GM12874 (cell line): ENCODE data around the gene SMAGP.

Experiments used
- TF ChIP-seq, protein P1 (sequence below): IDR thresholded peaks from 2 replicates; pipeline ENCODE4 v1.5.1; 2011; ENCODE audit warnings: low read depth, mild to moderate bottlenecking, control low read depth, low read length, moderate library complexity; ENCODE audit not compliant: insufficient read depth

The SMAGP gene

DNA sequence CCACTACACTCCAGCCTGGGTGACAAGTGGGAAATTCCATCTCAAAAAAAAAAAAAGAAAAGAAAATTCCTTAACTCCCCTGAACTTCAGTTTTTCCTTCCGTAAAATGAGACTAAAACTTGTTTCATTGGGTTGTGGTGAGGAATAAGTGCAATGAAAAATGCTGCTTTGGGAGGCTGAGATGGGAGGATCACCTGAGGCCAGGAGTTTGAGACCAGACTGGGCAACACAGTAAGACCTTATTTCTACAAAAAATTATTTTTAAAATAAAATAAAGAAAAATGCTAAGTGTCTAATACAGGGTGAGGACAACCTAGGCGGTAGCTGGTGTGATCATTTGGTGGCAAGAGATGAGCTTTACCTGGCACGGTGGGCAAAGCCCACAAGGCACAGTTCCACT, 6.9 kb downstream of the SMAGP start:
- TF ChIP-seq, protein P1, sequence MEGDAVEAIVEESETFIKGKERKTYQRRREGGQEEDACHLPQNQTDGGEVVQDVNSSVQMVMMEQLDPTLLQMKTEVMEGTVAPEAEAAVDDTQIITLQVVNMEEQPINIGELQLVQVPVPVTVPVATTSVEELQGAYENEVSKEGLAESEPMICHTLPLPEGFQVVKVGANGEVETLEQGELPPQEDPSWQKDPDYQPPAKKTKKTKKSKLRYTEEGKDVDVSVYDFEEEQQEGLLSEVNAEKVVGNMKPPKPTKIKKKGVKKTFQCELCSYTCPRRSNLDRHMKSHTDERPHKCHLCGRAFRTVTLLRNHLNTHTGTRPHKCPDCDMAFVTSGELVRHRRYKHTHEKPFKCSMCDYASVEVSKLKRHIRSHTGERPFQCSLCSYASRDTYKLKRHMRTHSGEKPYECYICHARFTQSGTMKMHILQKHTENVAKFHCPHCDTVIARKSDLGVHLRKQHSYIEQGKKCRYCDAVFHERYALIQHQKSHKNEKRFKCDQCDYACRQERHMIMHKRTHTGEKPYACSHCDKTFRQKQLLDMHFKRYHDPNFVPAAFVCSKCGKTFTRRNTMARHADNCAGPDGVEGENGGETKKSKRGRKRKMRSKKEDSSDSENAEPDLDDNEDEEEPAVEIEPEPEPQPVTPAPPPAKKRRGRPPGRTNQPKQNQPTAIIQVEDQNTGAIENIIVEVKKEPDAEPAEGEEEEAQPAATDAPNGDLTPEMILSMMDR, result no peak

DNA sequence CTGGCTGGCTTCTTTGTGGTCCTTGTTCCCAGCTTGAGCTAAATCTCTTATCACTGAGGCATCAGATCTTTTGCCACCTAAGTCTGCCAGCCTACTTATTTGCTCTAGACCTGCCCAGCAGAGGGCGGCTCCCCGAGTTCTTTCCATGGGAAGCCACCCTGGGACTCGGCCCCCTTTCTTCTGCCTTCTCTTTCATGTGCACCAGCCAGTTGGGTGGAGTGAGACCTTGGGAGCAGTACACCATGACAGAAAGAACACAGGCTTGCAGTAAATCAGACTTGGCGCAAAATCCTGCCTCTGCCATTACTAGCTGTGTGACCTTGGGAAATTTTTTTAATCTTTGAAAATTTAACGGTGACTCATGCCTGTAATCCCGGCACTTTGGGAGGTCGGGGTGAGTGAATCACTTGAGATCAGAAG, 7.4 kb downstream of the SMAGP start:
- TF ChIP-seq, protein P1, result peak; percentile 25; the same call in 1 of the 2 replicates

DNA sequence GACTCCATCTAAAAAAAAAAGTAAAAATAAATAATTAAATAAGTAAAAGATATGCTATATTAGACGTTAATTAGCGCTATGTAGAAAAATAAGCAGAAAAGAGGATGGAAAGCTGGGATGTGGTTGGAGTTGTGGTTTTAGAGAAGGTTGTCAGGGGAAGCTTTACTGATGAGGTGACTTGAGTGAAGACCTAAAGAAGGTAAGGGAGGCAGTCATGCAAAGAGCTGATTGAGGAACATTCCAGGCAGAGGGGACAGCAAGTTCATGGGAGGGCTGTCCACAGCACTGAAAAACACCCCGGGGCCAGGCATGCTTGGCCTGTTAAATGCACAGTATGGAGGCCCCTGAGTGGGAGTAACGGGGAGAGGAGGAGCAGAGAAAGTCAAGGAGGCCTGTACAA, 15.7 kb downstream of the SMAGP start:
- TF ChIP-seq, protein P1, result no peak

DNA sequence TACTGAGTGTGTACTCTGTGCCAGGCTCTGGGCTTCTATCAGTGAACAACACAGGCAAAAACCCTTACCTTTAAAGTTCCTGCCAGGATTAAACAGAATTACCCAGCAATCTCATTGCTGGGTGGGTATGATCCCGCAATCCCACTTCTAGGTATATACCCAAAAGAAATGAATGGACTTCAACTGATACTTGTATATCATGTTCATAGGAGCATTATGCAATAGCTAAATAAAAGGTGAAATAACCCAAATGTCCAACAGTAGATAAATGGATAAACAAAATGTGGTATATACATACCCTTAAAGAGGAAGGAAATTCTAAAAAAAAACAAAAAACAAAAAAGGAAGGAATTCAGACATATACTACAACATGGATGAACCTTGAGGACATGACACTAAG, 16.9 kb downstream of the SMAGP start:
- TF ChIP-seq, protein P1, result no peak

DNA sequence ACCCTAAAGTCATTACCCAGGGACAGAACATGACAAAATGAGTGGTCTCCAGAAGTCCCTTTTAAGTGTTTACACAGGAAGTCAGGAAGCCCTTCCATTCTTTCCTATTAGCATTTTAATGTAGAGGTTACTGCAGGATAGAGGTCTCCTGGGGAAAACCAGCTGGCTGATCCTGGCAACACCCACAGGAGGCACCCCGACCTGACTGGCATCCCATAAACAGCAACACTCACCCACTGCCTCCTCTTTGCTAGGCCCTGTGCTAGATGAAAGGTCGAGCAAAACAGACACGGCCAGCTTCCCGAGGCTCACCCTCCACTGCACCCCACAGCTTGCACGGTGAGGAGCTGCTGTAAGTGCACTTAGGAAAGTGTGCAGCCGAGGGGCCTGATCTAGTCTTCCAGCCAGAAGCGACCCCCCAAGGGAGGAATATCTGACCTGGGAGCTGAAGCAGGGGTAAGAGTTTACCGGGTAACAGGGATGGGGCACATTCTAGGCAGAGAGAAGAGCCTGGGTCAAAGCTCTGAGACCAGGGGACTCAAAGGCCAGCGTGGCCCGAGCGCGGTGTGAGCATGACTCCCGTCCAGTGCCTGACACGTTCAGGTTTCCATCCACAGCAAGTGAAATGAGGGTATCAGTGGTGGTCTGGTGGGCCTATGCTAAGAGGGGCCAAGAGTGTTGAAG, 22.6 kb downstream of the SMAGP start:
- TF ChIP-seq, protein P1, result no peak

DNA sequence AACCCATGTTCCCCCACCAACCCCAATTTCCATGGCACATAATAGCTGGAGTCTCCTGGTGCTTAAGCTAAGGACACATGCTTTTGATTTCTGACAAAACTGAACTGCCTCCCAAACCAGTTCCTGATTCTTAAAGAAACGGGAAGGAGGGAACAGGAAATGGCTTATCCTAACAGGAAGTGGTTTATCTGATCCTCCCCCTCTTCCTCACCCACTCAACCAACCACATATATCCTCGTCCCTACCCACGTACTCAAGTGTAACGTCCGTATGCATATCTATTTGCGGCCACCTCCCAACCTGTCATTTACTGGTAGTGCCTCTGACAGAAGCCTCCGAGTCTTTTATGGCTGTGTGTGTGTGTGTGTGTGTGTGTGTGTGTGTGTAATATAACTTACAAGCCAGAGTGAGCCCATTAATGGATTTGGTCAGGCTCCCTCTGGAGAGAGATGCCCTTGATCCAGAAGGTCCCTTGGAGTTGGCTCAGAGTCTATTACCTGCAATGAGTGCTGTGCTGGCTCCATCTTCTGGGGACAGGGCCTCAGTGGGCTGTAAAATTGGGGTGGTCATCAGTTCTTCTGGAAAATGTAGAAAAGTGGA, 23.9 kb downstream of the SMAGP start:
- TF ChIP-seq, protein P1, result 0 out of 2 replicates have a peak, but pooled peaks have one; percentile 11

DNA sequence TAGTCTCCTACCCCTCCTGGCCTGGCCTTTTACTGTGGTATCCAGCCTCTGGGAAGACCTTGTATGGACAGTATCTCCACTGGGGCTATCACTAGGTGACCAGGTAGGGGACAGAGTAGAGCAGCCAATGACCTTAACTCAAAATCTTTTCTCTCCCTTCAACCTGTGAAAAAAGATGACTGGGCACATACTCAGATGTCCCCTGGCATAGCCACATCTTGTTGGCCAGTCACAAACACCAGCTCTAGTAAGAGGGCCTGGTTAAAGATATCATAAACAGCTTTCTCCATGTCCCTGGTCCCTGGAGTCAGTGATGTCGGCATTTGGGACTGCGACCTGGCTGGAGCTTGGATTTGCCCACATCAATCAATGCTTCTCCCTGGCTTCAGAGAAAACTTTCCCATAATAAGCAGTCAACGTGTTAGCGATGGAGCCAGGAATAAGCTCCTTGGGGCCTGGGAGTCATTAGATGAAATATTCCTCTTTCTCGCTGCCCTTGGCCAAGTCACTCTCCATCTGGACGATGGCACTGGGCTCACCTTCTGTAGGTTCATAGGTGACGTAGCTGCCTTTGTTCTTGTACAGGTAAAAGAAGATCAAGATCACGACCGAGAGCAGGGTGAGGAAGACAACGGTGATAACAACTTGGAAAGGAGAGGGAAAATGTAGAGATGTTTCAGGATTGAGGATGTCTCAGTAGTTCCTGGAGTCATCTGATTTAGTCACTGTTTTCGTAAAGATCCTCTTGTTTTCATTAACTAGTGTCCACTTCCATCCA, 24.6 kb downstream of the SMAGP start:
- TF ChIP-seq, protein P1, result no peak
